HG03571 (cell line): ENCODE data around the gene SLC18B1.
A peak's percentile ranks its signal among the peaks of the same experiment; 100 is the strongest.

Experiments used
- ATAC-seq: cut with Tn5 transposase; IDR thresholded peaks from one replicate; pipeline ENCODE4 v1.9.1; 2021; ENCODE audit not compliant: unreplicated experiment

SLC18B1 gene

DNA sequence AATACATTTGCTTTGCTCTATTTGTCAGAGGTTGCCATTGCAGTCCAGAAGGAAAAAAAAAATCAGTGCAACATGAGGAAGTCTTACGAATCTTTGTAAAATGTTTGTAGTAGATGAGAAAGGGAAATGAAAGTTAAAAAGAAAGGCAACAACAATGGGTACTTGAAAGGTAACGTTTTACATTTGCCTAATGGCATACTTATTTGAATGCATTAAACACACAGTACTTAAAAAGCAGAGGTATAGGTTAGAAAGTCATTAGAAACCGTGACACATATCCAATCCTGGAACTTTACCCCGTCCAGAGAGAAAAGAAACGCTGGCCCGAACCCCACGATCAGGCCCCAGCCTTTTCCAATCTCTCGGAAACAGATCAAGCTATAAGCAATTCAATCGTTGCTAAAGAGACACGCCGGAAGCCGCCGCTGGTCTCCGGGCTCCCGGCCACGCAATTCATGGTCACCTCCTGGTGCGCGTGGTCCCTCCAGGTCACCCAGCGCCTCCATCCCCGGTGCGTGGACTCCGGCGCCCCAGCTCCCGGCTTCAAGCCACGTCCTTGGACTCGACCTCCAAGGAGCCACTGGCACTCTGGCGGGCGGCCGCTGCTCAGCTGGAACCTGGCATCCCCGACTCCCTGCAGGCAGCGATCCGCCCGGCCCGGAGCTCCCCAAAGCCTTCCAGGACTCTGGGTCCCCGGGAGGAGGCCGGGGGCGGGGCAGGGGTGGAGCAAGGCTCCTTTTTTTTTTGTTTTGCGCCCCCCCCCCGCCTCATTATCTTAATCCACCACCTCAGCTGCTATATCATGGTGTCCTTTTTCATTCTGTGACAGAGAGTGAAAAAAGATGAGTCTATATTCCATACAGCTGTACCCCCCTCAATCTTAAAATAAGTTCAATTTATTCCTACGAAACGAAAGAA, at the start of gene SLC18B1:
Gene SLC18B1, minus strand, starts transcription at position 687 of the 918 bp plus-strand sequence. Its CDS starts 181 bp downstream, at position 506.
- peak; percentile 48 for ATAC-seq

DNA sequence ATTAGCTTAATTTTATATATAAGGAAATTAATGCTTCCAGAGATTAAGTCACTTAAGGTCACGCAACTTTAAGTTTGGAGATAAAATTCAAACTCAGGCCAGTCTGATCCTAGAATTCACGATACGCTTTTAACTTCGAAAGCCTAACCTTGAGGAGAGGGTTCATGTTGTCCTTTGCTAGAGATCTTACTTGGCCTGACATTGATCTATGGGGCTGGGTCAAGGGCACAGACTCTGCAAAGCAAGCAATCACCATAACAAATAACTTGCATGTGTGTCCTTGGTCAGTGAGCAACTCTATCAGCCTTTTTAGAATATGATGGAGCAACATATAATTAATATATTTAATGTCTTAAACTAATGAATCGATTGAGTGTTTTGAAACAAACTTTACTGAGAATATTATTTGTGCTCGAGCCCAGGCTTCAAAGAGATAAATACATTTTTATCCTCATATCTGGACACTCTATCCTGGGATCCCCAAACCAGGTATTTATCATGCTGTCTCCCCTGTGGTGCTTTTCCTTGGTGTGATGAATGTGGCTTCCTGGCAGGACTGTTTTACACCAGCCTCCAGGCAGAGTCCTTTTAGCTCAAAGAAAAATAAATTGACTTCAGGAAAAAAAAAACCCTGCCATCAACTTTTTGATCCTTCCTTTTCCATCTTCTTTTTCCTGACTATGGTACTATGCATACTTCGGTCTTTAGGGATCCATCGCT, 45.0 kb upstream of the SLC18B1 start:
- ATAC-seq: no peak

DNA sequence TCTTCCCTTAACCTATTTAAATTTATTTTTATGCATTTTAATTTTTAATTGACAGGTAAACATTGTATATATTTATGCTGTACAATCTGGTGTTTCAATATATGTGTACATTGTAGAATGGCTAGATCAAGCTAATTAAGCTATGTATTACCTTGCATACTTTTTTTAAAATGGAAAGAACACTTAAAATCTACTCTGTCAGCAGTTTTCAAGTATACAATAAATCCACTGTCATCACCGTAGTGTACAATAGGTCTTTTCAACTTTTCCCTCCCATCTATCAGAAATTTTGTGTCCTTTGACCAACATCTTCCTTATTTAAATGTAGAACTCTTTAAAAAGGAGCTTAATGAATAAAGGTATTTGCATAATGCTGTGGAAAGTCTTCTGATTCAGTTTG, 43.5 kb upstream of the SLC18B1 start:
- no peak for ATAC-seq

DNA sequence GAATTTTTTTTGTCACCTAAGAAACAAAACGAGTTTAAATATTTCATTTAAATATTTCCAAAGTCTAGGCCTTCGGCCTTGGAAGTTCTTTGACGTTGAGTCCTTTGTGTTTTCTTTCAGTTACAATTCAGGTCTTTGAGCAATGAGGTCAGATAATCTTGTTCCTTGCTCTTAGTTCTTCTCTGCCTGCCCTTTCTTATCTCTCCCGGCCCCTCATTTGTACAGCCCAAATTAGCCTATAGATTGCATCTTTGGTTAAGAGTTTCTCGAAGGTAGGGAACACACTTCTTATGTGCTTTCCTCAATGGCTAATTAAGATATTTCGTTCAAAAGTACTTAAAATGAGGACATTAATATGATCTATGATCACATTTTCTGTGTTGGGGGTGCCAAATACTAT, 34.5 kb upstream of the SLC18B1 start:
- ATAC-seq: no peak

DNA sequence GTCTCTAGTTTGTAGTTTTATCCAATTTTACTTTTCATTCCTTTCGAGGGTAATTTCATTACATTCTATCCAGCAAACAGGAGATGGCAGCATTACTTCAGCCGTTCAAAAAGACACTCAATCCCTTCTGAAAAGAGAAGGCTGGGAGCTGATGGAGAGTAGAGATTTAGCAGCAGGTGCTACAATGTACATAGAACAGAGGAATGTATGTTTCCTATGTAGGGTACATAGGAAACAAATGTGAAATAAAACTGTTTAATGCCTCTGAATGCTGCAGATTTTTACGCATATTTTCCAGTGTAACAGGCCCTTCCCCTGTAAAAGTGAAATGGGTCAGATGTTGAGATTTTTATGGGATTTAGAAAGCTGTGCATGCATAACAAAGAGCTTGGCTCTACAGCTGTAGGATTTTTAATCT, 31.9 kb upstream of the SLC18B1 start:
- ATAC-seq: no peak

DNA sequence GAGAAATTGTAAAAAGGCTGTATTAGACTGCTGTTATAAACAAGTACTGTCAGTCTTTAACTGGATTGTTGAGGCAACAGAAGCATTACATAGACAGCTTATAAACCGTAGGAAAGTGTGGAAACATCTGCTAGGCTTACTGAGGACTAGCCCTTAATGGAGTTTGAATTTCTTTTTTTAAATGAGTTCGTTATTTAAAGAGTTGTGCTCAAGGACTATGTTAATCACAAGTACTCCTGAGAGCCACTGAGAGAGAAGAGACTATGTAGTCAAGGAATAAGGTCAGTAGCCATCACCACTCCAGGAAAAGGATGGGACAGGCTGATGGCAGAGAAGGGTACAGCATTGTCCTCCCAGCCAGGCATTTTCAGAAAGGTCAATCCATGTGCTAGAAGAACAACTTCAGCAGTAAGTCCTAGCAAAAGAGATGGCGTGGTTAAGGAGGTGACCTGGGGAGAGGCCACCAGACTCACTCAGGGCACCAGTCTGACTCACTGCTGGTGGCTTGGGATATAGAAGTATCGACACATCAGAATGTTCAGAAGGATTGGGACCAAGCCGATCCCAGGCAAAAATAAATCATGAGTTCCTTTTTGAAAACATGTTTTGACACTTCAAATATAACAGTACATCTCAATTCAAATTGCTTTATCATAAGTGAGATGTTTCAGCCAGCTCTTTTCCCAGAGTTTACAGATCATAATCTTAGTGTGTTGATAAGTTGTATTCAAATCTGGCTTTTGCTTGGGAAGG, 22.4 kb upstream of the SLC18B1 start:
- ATAC-seq: no peak

DNA sequence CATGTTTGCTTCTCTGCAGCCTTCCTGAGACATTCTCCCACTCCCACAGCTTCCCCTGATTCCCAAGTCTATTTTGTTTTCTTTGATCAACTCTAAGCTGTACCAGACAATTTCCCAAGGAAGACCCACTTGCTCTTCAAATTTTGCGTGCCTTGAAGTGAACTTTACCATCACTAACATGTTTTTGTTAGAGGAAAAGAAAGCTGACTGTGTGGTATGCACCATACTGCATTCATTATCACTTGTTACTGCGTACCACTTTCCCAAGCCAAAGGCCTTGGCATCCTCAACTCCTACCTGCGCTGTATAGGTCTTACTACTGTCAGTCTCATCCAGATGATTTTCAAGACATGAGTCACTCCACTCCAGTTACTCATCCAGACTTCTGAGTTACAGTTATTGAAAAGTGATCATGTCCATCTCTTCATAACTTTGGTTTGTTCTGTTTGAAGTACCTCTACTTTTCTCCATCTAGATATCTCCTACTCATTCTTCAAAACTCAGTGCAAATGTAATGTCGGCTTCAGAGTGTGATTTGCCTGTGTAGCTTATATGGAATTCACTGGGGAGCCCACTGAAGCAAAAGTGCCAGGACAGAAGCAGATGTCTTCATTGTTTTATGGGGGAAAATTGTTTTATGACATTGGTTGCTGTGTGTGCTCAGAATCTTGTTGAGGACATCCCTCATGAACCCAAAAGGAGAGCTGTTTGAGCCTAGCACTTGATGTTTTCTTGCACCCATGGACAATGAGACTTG, 21.1 kb upstream of the SLC18B1 start:
- no peak for ATAC-seq

DNA sequence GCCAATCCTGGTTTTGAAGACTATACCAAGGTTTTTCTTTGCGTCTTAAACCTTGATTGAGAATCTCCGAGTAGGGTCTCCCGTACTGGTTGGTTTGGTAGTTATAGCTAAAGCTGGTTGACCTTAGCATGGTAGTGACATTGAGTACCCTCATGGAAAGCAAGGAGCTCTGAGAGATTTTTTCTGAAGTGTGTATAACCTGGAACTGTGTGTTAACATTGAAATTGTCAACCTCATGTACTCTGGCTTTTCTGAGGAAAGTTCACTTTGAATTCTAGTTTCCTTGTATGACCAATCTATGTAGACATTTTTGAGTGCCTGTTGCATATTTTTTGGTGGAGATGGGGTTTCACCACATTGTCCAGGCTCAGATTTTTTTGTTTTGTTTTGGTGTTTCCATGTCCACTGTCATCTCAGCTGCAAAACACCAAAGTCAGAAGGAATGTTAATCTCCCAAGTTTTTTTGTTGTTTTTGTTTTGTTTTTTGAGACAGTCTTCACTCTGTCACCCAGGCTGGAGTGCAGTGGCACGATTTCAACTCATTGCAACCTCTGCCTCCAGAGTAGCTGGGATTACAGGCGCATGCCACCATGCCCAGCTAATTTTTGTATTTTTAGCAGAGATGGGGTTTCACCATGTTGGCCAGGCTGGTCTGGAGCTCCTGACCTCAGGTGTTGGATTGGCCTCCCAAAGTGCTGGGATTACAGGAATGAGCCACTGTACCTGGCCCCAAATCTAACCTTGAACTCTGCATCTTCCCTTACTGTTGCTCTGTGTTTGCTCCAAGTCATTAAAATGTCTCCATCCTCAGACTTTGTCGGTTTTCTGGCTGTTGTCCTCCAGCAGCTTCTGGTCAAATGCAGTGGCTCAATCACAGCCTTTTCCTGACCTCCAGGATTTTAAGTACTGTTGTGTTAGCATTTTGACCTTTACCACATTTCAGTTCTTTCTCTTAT, 20.2 kb upstream of the SLC18B1 start:
- no peak for ATAC-seq

DNA sequence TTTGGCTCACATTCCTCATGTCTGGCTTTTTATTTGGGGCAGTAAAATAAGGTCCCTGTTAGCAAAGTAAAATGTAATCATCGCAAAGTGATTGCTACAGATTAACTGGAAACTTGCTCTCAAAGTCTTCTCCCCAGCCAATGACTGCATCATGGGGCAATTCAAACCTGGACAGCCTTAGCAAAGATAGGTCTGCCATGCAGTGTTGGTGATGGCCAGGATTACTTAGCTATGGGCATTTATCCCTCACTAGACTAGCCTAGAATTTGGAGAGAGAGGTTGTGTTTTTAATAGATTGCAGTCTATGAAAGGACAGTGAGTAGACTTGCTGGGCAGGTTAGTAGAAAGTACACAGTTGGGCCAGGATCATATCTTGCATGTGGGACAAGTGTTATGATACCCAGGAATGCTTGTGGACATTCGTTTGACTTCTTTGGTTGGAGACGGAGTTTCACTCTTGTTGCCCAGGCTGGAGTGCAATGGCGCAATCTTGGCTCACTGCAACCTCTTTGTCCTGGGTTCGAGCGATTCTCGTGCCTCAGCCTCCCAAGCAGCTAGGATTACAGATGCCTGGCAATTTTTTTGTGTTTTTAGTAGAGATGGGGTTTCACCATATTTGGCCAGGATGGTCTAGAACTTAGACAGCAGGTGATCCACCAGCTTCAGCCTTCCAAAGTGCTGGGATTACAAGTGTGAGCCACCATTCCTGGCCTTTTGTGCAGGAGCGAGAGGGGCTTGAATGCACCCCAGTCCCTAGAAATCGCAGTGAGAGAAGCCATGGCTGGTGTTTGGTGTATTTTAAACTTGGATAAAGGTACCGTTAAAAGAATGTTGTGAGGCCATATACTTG, 19.3 kb upstream of the SLC18B1 start:
- ATAC-seq: no peak

DNA sequence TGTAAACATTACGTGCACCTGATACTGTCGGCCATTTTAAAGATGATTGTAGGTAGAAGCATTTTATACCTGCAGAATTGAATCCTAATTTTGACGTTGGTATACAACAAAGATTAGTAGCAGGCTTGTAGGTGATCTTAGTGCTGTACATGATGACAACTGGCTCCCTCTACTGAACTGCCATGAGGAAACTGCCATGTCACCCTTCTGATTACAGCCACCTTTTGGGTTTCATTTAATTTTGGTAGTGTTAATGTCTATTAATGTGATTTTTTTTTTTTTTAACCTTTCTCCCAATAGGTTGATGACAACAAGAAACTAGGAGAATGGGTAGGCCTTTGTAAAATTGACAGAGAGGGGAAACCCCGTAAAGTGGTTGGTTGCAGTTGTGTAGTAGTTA, 18.2 kb upstream of the SLC18B1 start:
- ATAC-seq: no peak

DNA sequence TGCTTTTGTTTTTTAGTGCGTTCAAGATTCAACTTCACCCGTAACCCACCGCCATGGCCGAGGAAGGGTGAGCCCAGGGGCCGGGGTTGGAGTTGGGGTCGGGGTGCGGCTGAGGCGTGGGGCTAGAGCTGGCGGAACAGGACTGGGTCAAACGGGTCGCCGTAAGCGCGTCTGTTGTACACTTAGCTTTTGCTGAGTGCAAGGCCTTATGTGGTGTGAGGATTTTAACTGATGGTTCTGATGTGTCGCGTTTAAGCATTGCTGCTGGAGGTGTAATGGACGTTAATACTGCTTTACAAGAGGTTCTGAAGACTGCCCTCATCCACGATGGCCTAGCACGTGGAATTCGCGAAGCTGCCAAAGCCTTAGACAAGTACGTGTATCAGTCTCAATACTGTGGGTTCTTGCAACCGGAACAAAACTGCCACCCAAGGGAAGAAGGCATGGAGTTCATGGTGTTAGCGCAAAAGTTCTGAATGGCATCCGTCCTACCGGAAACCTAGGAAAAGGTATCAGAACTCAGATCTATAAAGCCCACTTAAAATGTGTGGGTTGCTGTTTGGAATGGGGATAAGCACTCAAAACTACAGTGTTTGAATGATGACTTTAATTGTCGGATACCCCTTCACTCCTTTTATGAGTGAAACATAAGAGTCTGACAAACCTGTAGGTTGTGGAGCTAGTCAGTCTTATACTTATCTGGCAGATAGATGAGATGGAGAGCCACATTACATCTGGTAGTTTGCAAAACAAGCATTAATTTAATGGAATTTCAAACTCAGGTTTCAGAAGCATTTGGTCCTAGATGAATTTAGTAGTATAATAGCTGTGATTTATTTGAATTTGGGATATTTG, 16.5 kb upstream of the SLC18B1 start:
- ATAC-seq: peak; percentile 7

DNA sequence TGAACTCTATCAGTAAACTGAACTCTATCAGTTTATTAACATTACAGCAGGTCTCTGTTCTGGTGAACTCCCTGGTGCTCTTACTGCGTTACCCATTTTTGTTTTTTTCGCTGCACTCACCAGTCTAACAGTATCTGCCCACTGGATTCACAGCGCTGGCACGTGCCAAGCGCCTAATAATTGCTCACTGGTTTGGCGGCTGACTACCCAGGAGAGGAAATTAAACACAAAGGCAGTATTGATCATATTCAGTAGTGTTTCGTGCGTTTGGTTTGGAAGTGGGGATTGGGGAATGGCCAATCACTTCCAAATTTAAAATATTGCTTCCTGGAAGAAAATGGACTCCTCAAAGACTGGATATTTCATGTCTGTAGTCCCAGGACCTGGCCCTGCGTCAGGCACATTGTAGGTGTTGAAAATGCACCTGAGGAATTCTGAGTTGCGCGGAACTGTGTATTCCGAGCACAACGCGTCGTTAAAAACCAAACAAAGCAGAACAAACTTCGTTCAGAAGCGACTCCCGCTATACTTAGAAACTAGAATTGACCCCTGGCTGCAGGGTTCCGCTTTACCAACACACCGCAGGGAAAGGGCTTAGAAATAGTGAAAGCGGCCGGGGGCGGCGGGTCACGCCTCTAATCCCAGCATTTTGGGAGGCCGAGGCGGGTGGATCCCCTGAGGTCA, 14.9 kb upstream of the SLC18B1 start:
- peak; percentile 18 for ATAC-seq

DNA sequence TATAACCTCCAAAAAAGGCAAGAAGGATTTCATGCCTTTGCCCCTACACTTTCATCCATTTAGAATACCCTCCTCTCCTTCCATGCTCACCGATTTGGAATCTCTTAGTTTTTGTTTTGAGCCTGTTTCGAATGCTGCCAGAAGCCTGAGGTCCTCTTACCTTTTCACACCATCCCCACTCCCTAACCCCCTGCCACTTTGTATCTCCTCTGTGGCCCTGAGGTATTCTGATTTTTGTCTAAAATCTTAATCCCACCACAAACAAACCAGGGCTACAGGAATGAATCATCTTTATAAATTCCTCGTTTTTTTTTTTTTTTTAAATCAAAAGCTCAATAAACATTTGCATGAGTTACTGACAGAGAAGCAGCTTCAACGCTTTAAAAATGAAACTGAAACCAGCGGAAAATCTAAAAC, 14.3 kb upstream of the SLC18B1 start:
- ATAC-seq: no peak

DNA sequence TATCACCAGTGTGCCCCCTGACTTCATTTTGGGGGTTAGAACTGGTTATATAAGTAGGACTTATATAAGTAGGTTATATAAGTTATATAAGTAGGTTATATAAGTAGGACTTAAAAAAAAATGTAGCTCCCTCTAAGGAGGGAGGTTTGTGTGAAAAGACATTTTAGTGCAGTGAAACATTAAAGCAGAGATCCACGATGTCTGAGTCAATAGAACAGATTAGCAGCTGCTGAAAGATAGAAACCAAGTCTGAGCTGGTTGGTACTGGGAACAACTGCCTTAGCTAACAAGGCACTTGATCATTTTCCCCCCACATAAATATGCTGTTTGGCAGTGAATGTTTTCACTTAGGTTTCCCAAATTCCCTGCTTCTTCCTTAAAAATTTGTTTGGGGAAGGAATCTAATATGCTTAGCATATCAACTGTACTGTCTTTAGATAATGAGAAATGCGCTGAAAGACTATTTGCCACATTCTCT, 13.9 kb upstream of the SLC18B1 start:
- ATAC-seq: no peak

DNA sequence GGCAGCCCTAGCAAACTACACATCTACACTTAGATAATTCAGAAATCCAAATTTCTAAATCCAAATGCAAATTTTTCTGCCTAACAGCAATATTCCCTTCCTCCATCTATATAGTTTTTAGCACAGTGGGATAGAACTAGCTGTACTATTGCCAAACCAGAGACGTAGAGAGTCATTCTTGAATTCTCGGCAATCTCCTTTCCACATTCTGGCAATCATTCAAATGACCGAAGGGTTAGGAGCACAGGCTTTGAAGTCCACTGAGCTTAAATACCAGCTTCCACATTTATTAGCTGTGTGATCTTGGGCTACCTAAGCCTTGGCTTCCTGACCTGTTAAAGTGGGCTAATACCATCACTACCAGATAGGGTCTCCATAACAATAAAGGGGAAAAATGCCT, 12.8 kb upstream of the SLC18B1 start:
- no peak for ATAC-seq

DNA sequence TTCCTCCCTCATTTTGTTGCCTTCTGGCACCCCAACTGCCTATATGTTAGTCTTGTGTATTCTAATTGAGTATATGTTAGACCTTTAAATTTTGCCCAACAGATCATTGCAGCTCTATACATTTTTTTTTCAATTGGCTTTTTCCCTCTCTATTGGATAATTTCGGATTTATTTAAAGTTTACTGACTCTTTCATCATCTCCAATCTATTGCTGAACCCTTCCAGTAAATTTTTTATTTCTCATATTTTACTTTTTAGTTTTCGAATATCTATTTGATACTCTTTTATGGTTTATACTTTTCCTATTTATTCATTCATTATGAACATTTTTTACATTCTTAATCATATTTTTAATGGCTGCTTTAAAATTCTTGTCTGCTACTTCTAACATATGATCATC, 7.1 kb upstream of the SLC18B1 start:
- ATAC-seq: no peak

DNA sequence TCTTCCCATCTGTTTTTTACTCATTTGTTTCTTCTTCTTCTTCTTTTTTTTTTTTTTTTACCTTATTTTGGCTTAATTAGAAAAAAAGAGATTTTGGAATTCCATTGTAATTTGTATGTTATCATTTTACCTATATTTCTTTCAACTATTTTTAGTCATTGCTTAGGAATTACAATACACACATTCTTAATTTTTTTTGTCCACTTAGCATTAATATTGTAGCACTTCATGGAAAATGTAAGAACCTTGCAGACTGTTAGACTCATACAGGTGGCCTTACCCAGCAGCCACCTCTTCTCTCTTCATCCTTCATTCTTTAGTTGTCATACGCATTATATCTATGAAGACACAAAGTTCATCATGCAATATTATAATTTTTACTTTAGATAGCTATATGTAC, 5.8 kb upstream of the SLC18B1 start:
- ATAC-seq: no peak
